GM18507 (cell line): ENCODE measurements around the gene ZSCAN23.
"Not testable (repeated sequence)": the region's sequence is repeated elsewhere in the genome, so short reads cannot be mapped to it uniquely, and the experiment has no call there.

Source experiments
- DNase-seq: peaks from one replicate; pipeline ENCODE4 v3.0.0; 2011; ENCODE audit warnings: low read depth; ENCODE audit not compliant: insufficient read length; ENCODE audit errors: extremely low spot score
- FAIRE-seq: peaks from 2 replicates; lab custom pipeline; 2011; peaks lifted over from hg19 to GRCh38; lab: Jason Lieb, UNC

Gene ZSCAN23

GRCh38 chr6:28446818-28447511, 3.7 kb upstream of the ZSCAN23 start:
- DNase-seq (no peak), FAIRE-seq (no peak)

GRCh38 chr6:28444759-28445158, 1.5 kb upstream of the ZSCAN23 start:
- not testable (repeated sequence) for FAIRE-seq, DNase-seq

- no peak for DNase-seq
- no peak for FAIRE-seq
Observed at GRCh38 chr6:28442586-28442985, 705 bp downstream of the ZSCAN23 start.

GRCh38 chr6:28436404-28436803, 6.9 kb downstream of the ZSCAN23 start:
- DNase-seq = no peak
- FAIRE-seq = no peak

- no peak for DNase-seq
- no peak for FAIRE-seq
Observed at GRCh38 chr6:28433119-28433518, 10.2 kb downstream of the ZSCAN23 start.

GRCh38 chr6:28429781-28430180, 13.5 kb downstream of the ZSCAN23 start:
- DNase-seq (no peak), FAIRE-seq (no peak)

- DNase-seq = no peak
- FAIRE-seq = peak; percentile 73
Observed at GRCh38 chr6:28425944-28426541, 17.2 kb downstream of the ZSCAN23 start.

- FAIRE-seq = no peak
Observed at GRCh38 chr6:28424163-28424562, 19.1 kb downstream of the ZSCAN23 start.

GRCh38 chr6:28423546-28423945, 19.7 kb downstream of the ZSCAN23 start:
- FAIRE-seq (no peak), DNase-seq (no peak)

More at GRCh38 chr6:28424163-28424562, 19.1 kb downstream of the ZSCAN23 start:
- DNase-seq = no peak

- DNase-seq (no peak), FAIRE-seq (no peak)
Observed at GRCh38 chr6:28413681-28414080, 29.6 kb downstream of the ZSCAN23 start.

GRCh38 chr6:28410767-28411166, 32.5 kb downstream of the ZSCAN23 start:
- no peak for DNase-seq
- FAIRE-seq = no peak

GRCh38 chr6:28408076-28408802, 35.1 kb downstream of the ZSCAN23 start:
- DNase-seq (no peak), FAIRE-seq (no peak)

- FAIRE-seq (no peak), DNase-seq (no peak)
Observed at GRCh38 chr6:28407401-28407800, 35.9 kb downstream of the ZSCAN23 start.

- DNase-seq, FAIRE-seq: not testable (repeated sequence)
Observed at GRCh38 chr6:28403923-28404322, 39.4 kb downstream of the ZSCAN23 start.

- DNase-seq = no peak
- no peak for FAIRE-seq
Observed at GRCh38 chr6:28402197-28402596, 41.1 kb downstream of the ZSCAN23 start.

- DNase-seq (no peak), FAIRE-seq (no peak)
Observed at GRCh38 chr6:28401172-28401571, 42.1 kb downstream of the ZSCAN23 start.

- FAIRE-seq (no peak), DNase-seq (no peak)
Observed at GRCh38 chr6:28400122-28400451, 43.2 kb downstream of the ZSCAN23 start.

- FAIRE-seq = peak; percentile 88
Observed at GRCh38 chr6:28399350-28400121, 43.8 kb downstream of the ZSCAN23 start, which contains the start of gene ZSCAN12. ZSCAN12 (minus strand) TSS chr6:28399747; CDS start chr6:28398405, 1,342 bp downstream.

GRCh38 chr6:28395918-28396317, 47.4 kb downstream of the ZSCAN23 start:
- DNase-seq (no peak), FAIRE-seq (no peak)

More at GRCh38 chr6:28399350-28400121, 43.8 kb downstream of the ZSCAN23 start, which contains the start of gene ZSCAN12:
- DNase-seq = peak; percentile 65
